Caco-2 (cell line): Measurements from ENCODE around the gene EWSR1. TPM values are rescaled to one million over a fixed set of nuclear protein-coding genes. Genes with fewer than 3 reads are reported as not detected.

Source experiments
- BruUV-seq: library from RNA; stranded (reverse); fragments of 400-500 nt; replicated peaks from 2 replicates; lab custom pipeline; 2021; lab: Mats Ljungman, UMichigan
- CTCF ChIA-PET: fragments of 300-600 bp; sonication (Branson Sonifier 250); formaldehyde crosslinking; loops from one replicate; lab custom pipeline; 2022; ENCODE audit warnings: antibody characterized with exemption; lab: Charles Lee
- POLR2A ChIA-PET: fragments of 300-600 bp; sonication (Branson Sonifier 250); formaldehyde crosslinking; loops from one replicate; lab custom pipeline; 2022; ENCODE audit warnings: antibody characterized with exemption; lab: Charles Lee
- DNase-seq, 2 experiments: peaks; one replicate each; pipeline versions ENCODE4 v3.0.0 to v3.0.0-alpha.2; 2020 to 2022
- H3K27me3 ChIP-seq: replicated peaks from 2 replicates; pipeline ENCODE4 v1.6.0; 2011; ENCODE audit warnings: low read length; ENCODE audit not compliant: control insufficient read depth, insufficient read depth
- H3K36me3 ChIP-seq: 2 replicates; pipeline ENCODE4 v1.5.1; 2011; ENCODE audit warnings: low read length; ENCODE audit not compliant: control insufficient read depth, insufficient read depth
- H3K4me1 ChIP-seq: fragments of 250-450 bp; sonication (Bioruptor Pico); 2 replicates; pipeline ENCODE4 v1.5.1; 2020; ENCODE audit warnings: mild to moderate bottlenecking
- H3K4me3 ChIP-seq: 2 replicates; pipeline ENCODE4 v1.5.1; 2011; ENCODE audit warnings: low read depth, mild to moderate bottlenecking, control low read depth, low read length
- H3K9me3 ChIP-seq: fragments of 250-450 bp; sonication (Bioruptor Pico); 2 replicates; pipeline ENCODE4 v1.5.1; 2020; ENCODE audit warnings: mild to moderate bottlenecking, moderate library complexity
- H3K27ac Mint-ChIP-seq: one replicate; pipeline ENCODE4 v1.8.0; 2022; ENCODE audit warnings: mixed read lengths; ENCODE audit not compliant: unreplicated experiment
- H3K27me3 Mint-ChIP-seq: one replicate; pipeline ENCODE4 v1.8.0; 2022; ENCODE audit warnings: mixed read lengths; ENCODE audit not compliant: insufficient read depth, unreplicated experiment
- H3K36me3 Mint-ChIP-seq: one replicate; pipeline ENCODE4 v1.8.0; 2022; ENCODE audit warnings: mild to moderate bottlenecking, mixed read lengths; ENCODE audit not compliant: insufficient read depth, unreplicated experiment
- H3K4me1 Mint-ChIP-seq: one replicate; pipeline ENCODE4 v1.8.0; 2022; ENCODE audit warnings: low read depth, mixed read lengths; ENCODE audit not compliant: unreplicated experiment
- H3K4me3 Mint-ChIP-seq: one replicate; pipeline ENCODE4 v1.8.0; 2022; ENCODE audit warnings: mild to moderate bottlenecking, moderate library complexity, mixed read lengths; ENCODE audit not compliant: unreplicated experiment
- H3K9me3 Mint-ChIP-seq: one replicate; pipeline ENCODE4 v1.8.0; 2022; ENCODE audit warnings: mixed read lengths; ENCODE audit not compliant: unreplicated experiment
- intact Hi-C: fragments of 100-400 bp; cut with micrococcal nuclease; formaldehyde crosslinking; loops from one replicate; pipeline ENCODE4 v1.10.0; 2022; ENCODE audit not compliant: unreplicated experiment
- total RNA-seq: library from RNA; stranded (reverse); gene quantifications from 2 replicates; pipeline ENCODE4 v1.2.3, GENCODE V29; 2022
- TF ChIP-seq, protein P1 (sequence below), 2 experiments: fragments of 200-600 bp in 1 of 2; IDR thresholded peaks; 1 replicate in 1 of 2; 2 replicates in 1 of 2; pipeline versions ENCODE4 v1.5.1 to v1.8.0; 2011 to 2022; ENCODE audit warnings: antibody characterized with exemption in 1 of 2, control low read depth in 1 of 2, inconsistent platforms in 1 of 2, low read depth in 1 of 2, low read length in 1 of 2, mild to moderate bottlenecking in 1 of 2, moderate library complexity in 1 of 2; ENCODE audit not compliant: insufficient read depth in 1 of 2, severe bottlenecking in 1 of 2, unreplicated experiment in 1 of 2

EWSR1 gene
- total RNA-seq, 1 experiment from 2014 or later, result 358 TPM

DNA sequence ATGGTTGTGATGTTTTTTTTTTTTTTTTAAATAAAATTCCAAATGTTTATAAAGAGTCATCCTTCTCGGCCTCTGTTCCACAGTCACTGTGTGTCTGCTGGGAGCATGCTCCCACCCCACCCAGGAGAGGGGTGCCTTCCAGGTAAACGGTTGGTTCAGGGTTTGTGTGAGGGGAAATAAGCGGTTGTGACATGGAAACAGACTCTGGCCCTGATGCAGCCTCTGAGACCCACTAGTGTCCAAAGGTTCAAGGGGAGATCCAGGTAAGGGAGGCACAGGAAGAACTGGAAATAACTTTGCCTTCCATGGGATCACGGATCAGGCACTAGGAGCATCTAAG is 32.4 kb downstream of the EWSR1 start:
- intact Hi-C loops, result loop anchor here (10.0 kb wide), 1 partner anchor 224 kb away; no protein-coding TSS in a partner anchor
- no peak overlapping the region for H3K4me3 ChIP-seq
- DNase-seq, result peak in 1 of 2 experiments; percentile 28
- Mint-ChIP-seq H3K4me1 (no peaks in the 10 kb centered on the region), H3K9me3 (no peaks in the 10 kb centered on the region), H3K27ac (no peak overlapping the region), H3K4me3 (no peak overlapping the region), H3K27me3 (no peaks in the 10 kb centered on the region), H3K36me3 (peaks cover 72% of the 10 kb centered on the region)
- TF ChIP-seq, protein P1, sequence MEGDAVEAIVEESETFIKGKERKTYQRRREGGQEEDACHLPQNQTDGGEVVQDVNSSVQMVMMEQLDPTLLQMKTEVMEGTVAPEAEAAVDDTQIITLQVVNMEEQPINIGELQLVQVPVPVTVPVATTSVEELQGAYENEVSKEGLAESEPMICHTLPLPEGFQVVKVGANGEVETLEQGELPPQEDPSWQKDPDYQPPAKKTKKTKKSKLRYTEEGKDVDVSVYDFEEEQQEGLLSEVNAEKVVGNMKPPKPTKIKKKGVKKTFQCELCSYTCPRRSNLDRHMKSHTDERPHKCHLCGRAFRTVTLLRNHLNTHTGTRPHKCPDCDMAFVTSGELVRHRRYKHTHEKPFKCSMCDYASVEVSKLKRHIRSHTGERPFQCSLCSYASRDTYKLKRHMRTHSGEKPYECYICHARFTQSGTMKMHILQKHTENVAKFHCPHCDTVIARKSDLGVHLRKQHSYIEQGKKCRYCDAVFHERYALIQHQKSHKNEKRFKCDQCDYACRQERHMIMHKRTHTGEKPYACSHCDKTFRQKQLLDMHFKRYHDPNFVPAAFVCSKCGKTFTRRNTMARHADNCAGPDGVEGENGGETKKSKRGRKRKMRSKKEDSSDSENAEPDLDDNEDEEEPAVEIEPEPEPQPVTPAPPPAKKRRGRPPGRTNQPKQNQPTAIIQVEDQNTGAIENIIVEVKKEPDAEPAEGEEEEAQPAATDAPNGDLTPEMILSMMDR (IDR thresholded peaks at IDR 0.05; ENCODE audit: insufficient read depth in 1 of 2, low read depth in 1 of 2, low read length in 1 of 2, severe bottlenecking in 1 of 2, unreplicated experiment in 1 of 2), result no peak
- no peaks in the 10 kb centered on the region for H3K4me1 ChIP-seq
- no peaks in the 10 kb centered on the region for H3K9me3 ChIP-seq
- ChIA-PET CTCF (no interaction called here), POLR2A (no interaction called here)
- H3K36me3 ChIP-seq, result peaks cover 2% of the 10 kb centered on the region
- no peaks in the 10 kb centered on the region for H3K27me3 ChIP-seq
- no TSS peak for BruUV-seq

DNA sequence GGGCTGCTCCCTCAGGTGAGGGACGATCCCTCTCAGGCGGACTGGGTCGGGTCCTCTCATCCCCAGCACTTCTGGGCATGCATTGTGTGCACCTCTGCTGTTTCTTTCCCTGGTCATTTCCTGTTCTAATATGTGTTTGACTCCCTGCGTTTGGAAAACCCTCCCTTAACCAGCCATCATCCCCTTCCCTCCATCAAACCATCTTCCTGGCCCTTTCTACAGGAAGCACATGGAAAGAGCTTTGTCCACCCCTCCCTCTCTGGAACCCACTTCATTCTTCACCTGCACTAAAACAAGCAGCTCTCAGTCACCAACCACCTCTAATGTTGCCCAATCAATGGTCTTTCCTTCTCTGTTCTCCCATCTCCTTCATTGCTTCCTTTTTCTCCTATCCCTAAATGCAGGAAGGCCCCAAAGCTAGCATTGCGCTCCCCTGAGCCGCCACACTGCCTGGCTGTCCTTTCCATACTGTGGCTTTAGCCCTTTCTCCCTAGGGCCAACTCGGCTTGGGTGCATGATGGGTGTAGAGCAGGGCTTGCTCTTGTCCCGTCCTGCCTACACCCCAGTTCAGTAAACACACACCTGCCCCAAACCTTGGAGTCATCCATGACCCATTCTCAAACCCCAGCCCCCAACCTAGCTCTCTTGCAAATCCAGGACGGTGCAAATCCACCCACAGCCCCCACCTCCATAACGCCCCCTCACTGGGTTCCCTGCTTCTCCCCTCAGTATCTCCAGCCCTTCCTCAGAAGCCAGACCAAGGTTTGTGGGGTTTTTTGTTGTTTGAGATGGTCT is 32.9 kb downstream of the EWSR1 start:
- DNase-seq, result no peak
- Histone ChIP-seq H3K27me3 (no peaks in the 10 kb centered on the region), H3K4me3 (no peak overlapping the region), H3K9me3 (no peaks in the 10 kb centered on the region), H3K36me3 (peaks cover 2% of the 10 kb centered on the region), H3K4me1 (no peaks in the 10 kb centered on the region)
- no peak overlapping the region for H3K27ac Mint-ChIP-seq
- H3K4me3 Mint-ChIP-seq, result no peak overlapping the region
- CTCF ChIA-PET, result interaction anchor here (1.4 kb wide), 1 partner anchor 19 kb away, joined by 5 read pairs; no protein-coding TSS in a partner anchor
- peaks cover 70% of the 10 kb centered on the region for H3K36me3 Mint-ChIP-seq
- H3K27me3 Mint-ChIP-seq, result no peaks in the 10 kb centered on the region
- H3K4me1 Mint-ChIP-seq, result no peaks in the 10 kb centered on the region
- H3K9me3 Mint-ChIP-seq, result no peaks in the 10 kb centered on the region
- BruUV-seq, result no TSS peak
- intact Hi-C loops, result loop anchor here (10.0 kb wide), 1 partner anchor 224 kb away; no protein-coding TSS in a partner anchor
- TF ChIP-seq, protein P1 (IDR thresholded peaks at IDR 0.05; ENCODE audit: insufficient read depth in 1 of 2, low read depth in 1 of 2, low read length in 1 of 2, severe bottlenecking in 1 of 2, unreplicated experiment in 1 of 2), result no peak
- POLR2A ChIA-PET, result interaction anchor here (0.5 to 0.7 kb wide), 2 partner anchors 24 to 58 kb away, joined by 3 to 4 read pairs; no protein-coding TSS in a partner anchor

DNA sequence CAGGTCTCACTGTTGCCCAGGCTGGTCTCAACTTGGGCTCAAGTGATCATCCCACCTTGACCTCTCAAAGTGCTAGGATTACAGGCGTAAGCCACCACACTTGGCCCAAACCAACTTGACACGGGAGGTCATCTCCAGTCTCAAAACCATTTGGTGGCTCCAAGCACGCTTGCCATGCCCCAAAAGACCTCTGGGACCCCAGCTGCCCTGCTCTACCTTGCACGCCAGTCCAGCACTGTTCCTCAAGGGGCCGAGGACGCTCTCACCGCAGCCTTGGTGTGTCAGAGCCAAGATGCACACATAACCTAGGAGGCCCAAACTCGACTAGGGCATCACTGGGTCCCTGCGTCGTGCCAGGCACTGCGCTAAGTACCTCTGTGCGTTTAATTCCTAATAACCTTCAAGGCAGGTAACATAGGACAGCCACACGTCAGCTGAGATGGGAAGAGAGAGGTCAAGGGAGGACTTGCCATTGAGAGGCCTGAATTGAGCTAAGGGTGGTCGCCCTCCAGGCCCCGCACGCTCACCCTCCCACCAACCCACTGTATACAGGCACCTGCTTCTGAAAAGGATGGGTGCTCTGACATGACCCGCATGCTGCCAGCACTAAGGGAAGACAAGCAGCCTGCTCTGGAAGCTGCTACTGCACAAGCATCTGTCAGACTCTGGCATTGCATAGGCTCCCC is 33.8 kb downstream of the EWSR1 start:
- CTCF ChIA-PET, result interaction anchor here (0.5 to 1.4 kb wide), 2 partner anchors 19 to 76 kb away, joined by 5 read pairs; no protein-coding TSS in a partner anchor
- peaks cover 66% of the 10 kb centered on the region for H3K36me3 Mint-ChIP-seq
- DNase-seq, result peak in 1 of 2 experiments; percentile 34
- POLR2A ChIA-PET, result no interaction called here
- no peaks in the 10 kb centered on the region for H3K27me3 Mint-ChIP-seq
- no peak overlapping the region for H3K4me3 ChIP-seq
- TF ChIP-seq, protein P1 (IDR thresholded peaks at IDR 0.05; ENCODE audit: insufficient read depth in 1 of 2, low read depth in 1 of 2, low read length in 1 of 2, severe bottlenecking in 1 of 2, unreplicated experiment in 1 of 2), result no peak
- no peaks in the 10 kb centered on the region for H3K4me1 Mint-ChIP-seq
- no peak overlapping the region for H3K4me3 Mint-ChIP-seq
- H3K27me3 ChIP-seq, result no peaks in the 10 kb centered on the region
- no peak overlapping the region for H3K27ac Mint-ChIP-seq
- intact Hi-C loops, result loop anchor here (10.0 kb wide), 1 partner anchor 223 kb away; no protein-coding TSS in a partner anchor
- no peaks in the 10 kb centered on the region for H3K9me3 Mint-ChIP-seq
- BruUV-seq, result no TSS peak
- no peaks in the 10 kb centered on the region for H3K9me3 ChIP-seq
- no peaks in the 10 kb centered on the region for H3K4me1 ChIP-seq
- H3K36me3 ChIP-seq, result no peaks in the 10 kb centered on the region; the same call in none of the 2 replicates
